H9 (cell line): Measurements from ENCODE around the gene HIGD2B. TPM values are rescaled to one million over a fixed set of nuclear protein-coding genes. Genes with fewer than 3 reads are reported as not detected.
A peak's percentile ranks its signal among the peaks of the same experiment; 100 is the strongest.
"Not testable (repeated sequence)": the region's sequence is repeated elsewhere in the genome, so short reads cannot be mapped to it uniquely, and the experiment has no call there.

Experiments
- DNase-seq: peaks from one replicate; pipeline ENCODE4 v3.0.0-alpha.2; 2017
- H2AFZ ChIP-seq: one replicate; pipeline ENCODE4 v1.6.1; 2013; ENCODE audit warnings: mild to moderate bottlenecking, low read length, control low read depth, moderate library complexity
- H2AK5ac ChIP-seq: 2 replicates; pipeline ENCODE4 v1.6.1; 2013; ENCODE audit warnings: low read length, control low read depth, mixed read lengths; ENCODE audit not compliant: insufficient read length
- H2BK120ac ChIP-seq: one replicate; pipeline ENCODE4 v1.6.1; 2013; ENCODE audit warnings: low read depth, mild to moderate bottlenecking, low read length, control low read depth, inconsistent platforms; ENCODE audit not compliant: poor library complexity, severe bottlenecking
- H2BK12ac ChIP-seq: 2 replicates; pipeline ENCODE4 v1.6.1; 2013; ENCODE audit warnings: low read length, control low read depth, mixed read lengths, low read depth; ENCODE audit not compliant: insufficient read length
- H2BK15ac ChIP-seq: 2 replicates; pipeline ENCODE4 v1.6.1; 2013; ENCODE audit warnings: low read depth, low read length, control low read depth
- H2BK20ac ChIP-seq: one replicate; pipeline ENCODE4 v1.6.1; 2013; ENCODE audit warnings: low read depth, mild to moderate bottlenecking, low read length, control low read depth, inconsistent platforms; ENCODE audit not compliant: poor library complexity, severe bottlenecking
- H2BK5ac ChIP-seq: 2 replicates; pipeline ENCODE4 v1.6.1; 2013; ENCODE audit warnings: low read length, control low read depth, mixed read lengths; ENCODE audit not compliant: insufficient read length
- H3K14ac ChIP-seq: 2 replicates; pipeline ENCODE4 v1.6.1; 2013; ENCODE audit warnings: low read length, control low read depth; ENCODE audit not compliant: insufficient read depth
- H3K18ac ChIP-seq: 2 replicates; pipeline ENCODE4 v1.6.1; 2013; ENCODE audit warnings: low read depth, mild to moderate bottlenecking, mixed read lengths, low read length, control low read depth; ENCODE audit not compliant: insufficient read length
- H3K23ac ChIP-seq: 2 replicates; pipeline ENCODE4 v1.6.1; 2013; ENCODE audit warnings: low read length, control low read depth, mixed read lengths, low read depth; ENCODE audit not compliant: insufficient read length
- H3K23me2 ChIP-seq: 2 replicates; pipeline ENCODE4 v1.6.1; 2013; ENCODE audit warnings: low read depth, mild to moderate bottlenecking, mixed read lengths, low read length, control low read depth; ENCODE audit not compliant: insufficient read length, poor library complexity, severe bottlenecking
- H3K27ac ChIP-seq: 2 replicates; pipeline ENCODE4 v1.5.1; 2013; ENCODE audit warnings: low read length, control low read depth, mixed read lengths, low read depth; ENCODE audit not compliant: insufficient read length
- H3K27me3 ChIP-seq: 2 replicates; pipeline ENCODE4 v1.6.1; 2013; ENCODE audit warnings: low read length, control low read depth, inconsistent platforms; ENCODE audit not compliant: insufficient read depth
- H3K4ac ChIP-seq: 2 replicates; pipeline ENCODE4 v1.6.1; 2013; ENCODE audit warnings: low read depth, mild to moderate bottlenecking, control low read depth, inconsistent platforms, low read length, moderate library complexity
- H3K4me1 ChIP-seq: 2 replicates; pipeline ENCODE4 v1.6.1; 2013; ENCODE audit warnings: low read length, control low read depth, inconsistent platforms; ENCODE audit not compliant: insufficient read depth
- H3K4me2 ChIP-seq: 2 replicates; pipeline ENCODE4 v1.6.1; 2013; ENCODE audit warnings: low read length, control low read depth, mixed read lengths; ENCODE audit not compliant: insufficient read length, insufficient read depth
- H3K56ac ChIP-seq: 2 replicates; pipeline ENCODE4 v1.6.1; 2013; ENCODE audit warnings: low read depth, mild to moderate bottlenecking, mixed read lengths, low read length, control low read depth; ENCODE audit not compliant: insufficient read length
- H3K79me1 ChIP-seq: 2 replicates; pipeline ENCODE4 v1.6.1; 2013; ENCODE audit warnings: low read depth, mild to moderate bottlenecking, moderate library complexity, low read length, control low read depth, inconsistent platforms; ENCODE audit not compliant: insufficient read depth, poor library complexity, severe bottlenecking
- H3K79me2 ChIP-seq: 2 replicates; pipeline ENCODE4 v1.6.1; 2013; ENCODE audit warnings: low read length, control low read depth, inconsistent platforms; ENCODE audit not compliant: insufficient read depth
- H3K9ac ChIP-seq: 2 replicates; pipeline ENCODE4 v1.6.1; 2013; ENCODE audit warnings: low read length, control low read depth, mixed read lengths; ENCODE audit not compliant: insufficient read length; ENCODE audit errors: extremely low read depth
- H3K9me3 ChIP-seq: one replicate; pipeline ENCODE4 v1.6.1; 2013; ENCODE audit warnings: low read depth, low read length, inconsistent platforms; ENCODE audit not compliant: control insufficient read depth
- H3T11ph ChIP-seq: one replicate; pipeline ENCODE4 v1.6.1; 2013; ENCODE audit warnings: mild to moderate bottlenecking, low read length, control low read depth, inconsistent platforms
- H4K20me1 ChIP-seq: one replicate; pipeline ENCODE4 v1.6.1; 2013; ENCODE audit not compliant: control insufficient read depth, insufficient read length, insufficient read depth
- H4K5ac ChIP-seq: 2 replicates; pipeline ENCODE4 v1.6.1; 2013; ENCODE audit warnings: low read depth, mild to moderate bottlenecking, mixed read lengths, low read length, control low read depth; ENCODE audit not compliant: insufficient read length
- H4K8ac ChIP-seq: replicated peaks from 2 replicates; pipeline ENCODE4 v1.6.1; 2013; ENCODE audit warnings: low read length, control low read depth, mixed read lengths, low read depth; ENCODE audit not compliant: insufficient read length
- H4K91ac ChIP-seq: 2 replicates; pipeline ENCODE4 v1.6.1; 2013; ENCODE audit warnings: low read depth, mild to moderate bottlenecking, moderate library complexity, mixed read lengths, low read length, control low read depth; ENCODE audit not compliant: insufficient read length
- H3K27ac Mint-ChIP-seq, 3 experiments: 2 replicates in 2 of 3; 3 replicates in 1 of 3; pipeline ENCODE4 v1.8.0; 2020 to 2021; ENCODE audit warnings: mixed read lengths in 3 of 3, mild to moderate bottlenecking in 1 of 3, moderate library complexity in 1 of 3
- H3K27me3 Mint-ChIP-seq: 2 replicates; pipeline ENCODE4 v1.8.0; 2021; ENCODE audit warnings: low read depth, mild to moderate bottlenecking, moderate library complexity, mixed read lengths
- H3K36me3 Mint-ChIP-seq, 3 experiments: 2 replicates in 2 of 3; 3 replicates in 1 of 3; pipeline ENCODE4 v1.8.0; 2020 to 2021; ENCODE audit warnings: low read depth in 3 of 3, mixed read lengths in 3 of 3; ENCODE audit not compliant: insufficient read depth in 1 of 3
- H3K4me1 Mint-ChIP-seq, 2 experiments: 2 replicates each; pipeline ENCODE4 v1.8.0; 2020; ENCODE audit warnings: mixed read lengths in 2 of 2
- H3K4me3 Mint-ChIP-seq, 2 experiments: 2 replicates in 1 of 2; 3 replicates in 1 of 2; pipeline ENCODE4 v1.8.0; 2020 to 2021; ENCODE audit warnings: mild to moderate bottlenecking in 2 of 2, mixed read lengths in 2 of 2, moderate library complexity in 1 of 2
- H3K9me3 Mint-ChIP-seq, 2 experiments: 2 replicates in 1 of 2; 3 replicates in 1 of 2; pipeline ENCODE4 v1.8.0; 2020; ENCODE audit warnings: mild to moderate bottlenecking in 2 of 2, mixed read lengths in 2 of 2, moderate library complexity in 1 of 2
- CTCF ChIP-seq: fragments of 200-600 bp; sonication (generic); conservative IDR thresholded peaks from 3 replicates; pipeline ENCODE4 v1.8.0; 2021; ENCODE audit warnings: antibody characterized with exemption, mild to moderate bottlenecking
- WGBS: extraction: QIAGEN DNeasy Blood & Tissue Kit; methylation state at CpG from one replicate; pipeline ENCODE4 v1.1.7; 2013; ENCODE audit warnings: missing lambda C conversion rate, low lambda C conversion rate, mixed read lengths; ENCODE audit not compliant: insufficient read length; ENCODE audit errors: extremely low coverage; 5-methylcytosine and 5-hydroxymethylcytosine counted together
- total RNA-seq: library from RNA; stranded (reverse); gene quantifications from 2 replicates; pipeline ENCODE4 v1.2.1, GENCODE V29; 2021

Gene HIGD2B
- total RNA-seq, 1 experiment from 2014 or later, result not detected

DNA sequence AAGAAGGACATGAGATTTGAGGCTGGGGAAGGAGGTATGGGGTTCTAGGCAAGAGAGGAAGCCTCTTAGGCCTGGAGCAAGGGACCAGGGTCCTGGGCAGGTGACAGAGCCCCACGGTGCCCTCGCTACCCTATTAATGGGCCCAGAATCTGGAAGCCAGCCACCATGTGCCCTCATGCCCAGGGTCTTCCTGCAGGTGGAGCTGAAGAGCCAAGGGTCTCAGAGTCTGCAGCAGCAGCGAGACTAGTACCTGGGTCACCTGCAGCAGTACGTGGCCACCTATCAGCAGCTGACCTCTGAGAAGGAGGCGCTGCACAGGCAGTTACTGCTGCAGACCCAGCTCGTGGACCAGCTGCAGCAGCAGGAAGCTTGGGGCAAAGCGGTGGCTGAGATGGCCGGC is 22.1 kb downstream of the HIGD2B start:
- not testable (repeated sequence) for H3K4me1 Mint-ChIP-seq, DNase-seq, H2AK5ac ChIP-seq, H3K79me1 ChIP-seq, H4K5ac ChIP-seq, H2BK120ac ChIP-seq, H3K79me2 ChIP-seq, H3K27ac ChIP-seq, H3K4me2 ChIP-seq, H3K14ac ChIP-seq, H3K9me3 ChIP-seq, H2BK20ac ChIP-seq, H3K36me3 Mint-ChIP-seq, H3K4ac ChIP-seq, H3T11ph ChIP-seq, H3K9me3 Mint-ChIP-seq, H2BK15ac ChIP-seq, H3K18ac ChIP-seq, H4K8ac ChIP-seq, H3K4me1 ChIP-seq, H4K91ac ChIP-seq, H2BK5ac ChIP-seq, H4K20me1 ChIP-seq, H2AFZ ChIP-seq, H3K9ac ChIP-seq, H3K23me2 ChIP-seq, H3K27me3 Mint-ChIP-seq, H3K56ac ChIP-seq, H3K4me3 Mint-ChIP-seq, H3K27ac Mint-ChIP-seq, H3K27me3 ChIP-seq, H3K23ac ChIP-seq, H2BK12ac ChIP-seq
- peak; percentile 37; the same call in 2 of the 3 replicates for TF ChIP-seq CTCF
- WGBS, result no CpG with 5 or more reads among the region's 8 CpGs

DNA sequence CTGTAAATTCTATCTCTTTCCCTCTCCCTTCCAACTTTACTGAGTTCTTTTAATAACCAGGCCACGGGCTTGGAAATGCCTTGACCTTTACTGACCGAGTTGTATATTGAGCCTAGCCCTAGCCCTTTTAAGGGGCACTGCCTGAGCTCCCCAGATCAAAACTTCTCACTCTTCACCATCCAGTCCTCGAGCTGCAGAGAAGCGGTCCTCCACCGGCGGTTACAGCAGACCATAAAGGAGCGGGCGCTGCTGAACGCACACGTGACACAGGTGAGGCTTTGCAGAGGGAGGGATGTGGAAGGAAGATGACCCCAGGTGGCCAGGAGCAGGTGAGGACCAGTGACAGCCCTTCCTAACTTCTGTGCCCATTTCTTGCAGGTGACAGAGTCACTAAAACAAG is 24.9 kb downstream of the HIGD2B start:
- not testable (repeated sequence) for H2AK5ac ChIP-seq, H3K4me2 ChIP-seq, H3K56ac ChIP-seq, H3K79me2 ChIP-seq, H3K18ac ChIP-seq, H3K4me1 ChIP-seq, H4K8ac ChIP-seq, H3K27me3 ChIP-seq, H4K20me1 ChIP-seq, H3T11ph ChIP-seq, H3K23ac ChIP-seq, H2BK20ac ChIP-seq, H2AFZ ChIP-seq, H2BK12ac ChIP-seq, H3K14ac ChIP-seq, H2BK120ac ChIP-seq, H3K36me3 Mint-ChIP-seq, H3K4ac ChIP-seq, H3K4me3 Mint-ChIP-seq, H3K27ac Mint-ChIP-seq, H2BK15ac ChIP-seq, H3K9me3 Mint-ChIP-seq, DNase-seq, H4K5ac ChIP-seq, H3K4me1 Mint-ChIP-seq, H3K79me1 ChIP-seq, H3K27me3 Mint-ChIP-seq, H3K9ac ChIP-seq, H3K23me2 ChIP-seq, H3K9me3 ChIP-seq, H4K91ac ChIP-seq, H3K27ac ChIP-seq, H2BK5ac ChIP-seq
- WGBS, result no CpG with 5 or more reads among the region's 10 CpGs
